ENCODE results near the gene SST. TPM values are rescaled to one million over a fixed set of nuclear protein-coding genes. Genes with fewer than 3 reads are reported as not detected.

Gene SST
- total RNA-seq: under 1 TPM in 1 of 4 donors, not detected in 3; 0.90 TPM

DNA sequence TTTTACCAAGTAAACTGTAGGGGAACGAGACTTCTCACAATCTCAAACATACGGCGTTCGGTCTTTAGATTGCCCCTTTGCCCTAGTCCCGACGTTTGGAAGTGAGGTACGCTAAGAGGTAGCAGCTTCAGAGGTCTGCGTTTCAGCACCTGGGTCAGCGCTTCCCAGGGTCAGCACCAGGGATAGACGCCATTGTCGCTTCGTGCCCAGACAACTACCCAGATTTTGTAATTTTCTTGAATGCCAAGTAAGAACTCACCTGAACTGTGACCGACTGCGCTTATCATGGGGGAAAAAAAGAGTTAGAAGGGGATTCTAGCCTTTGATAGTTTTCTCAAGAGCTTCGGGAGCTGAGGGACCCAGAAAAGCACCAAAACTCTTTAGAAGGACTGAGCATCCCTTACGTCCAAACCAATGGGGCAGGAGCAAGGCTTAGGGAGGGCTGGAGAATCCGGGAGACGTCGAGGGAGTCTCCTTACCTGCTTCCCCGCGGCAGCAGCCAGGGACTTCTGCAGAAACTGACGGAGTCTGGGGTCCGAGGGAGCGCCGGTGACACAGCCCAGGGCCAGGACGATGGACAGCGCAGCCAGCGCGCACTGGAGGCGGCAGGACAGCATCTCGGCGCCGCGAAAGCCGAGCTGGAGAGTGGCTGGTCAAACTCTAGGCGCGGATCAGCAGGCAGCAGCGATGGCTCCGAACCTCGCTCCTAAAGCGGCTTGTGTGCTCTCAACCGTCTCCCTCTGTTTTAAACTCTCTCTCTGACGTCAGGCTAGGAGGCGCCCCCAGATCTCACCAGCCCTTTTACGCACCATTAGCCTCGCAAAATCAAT is at the start of gene SST:
Gene SST (minus strand): TSS at position 720 of the 830 bp plus-strand sequence. CDS start 103 bp downstream, at position 617.
- H3K27me3 ChIP-seq: no peaks in the 10 kb centered on the region
- no peaks in the 10 kb centered on the region for H3K9me3 ChIP-seq
- TF ChIP-seq, protein P1, sequence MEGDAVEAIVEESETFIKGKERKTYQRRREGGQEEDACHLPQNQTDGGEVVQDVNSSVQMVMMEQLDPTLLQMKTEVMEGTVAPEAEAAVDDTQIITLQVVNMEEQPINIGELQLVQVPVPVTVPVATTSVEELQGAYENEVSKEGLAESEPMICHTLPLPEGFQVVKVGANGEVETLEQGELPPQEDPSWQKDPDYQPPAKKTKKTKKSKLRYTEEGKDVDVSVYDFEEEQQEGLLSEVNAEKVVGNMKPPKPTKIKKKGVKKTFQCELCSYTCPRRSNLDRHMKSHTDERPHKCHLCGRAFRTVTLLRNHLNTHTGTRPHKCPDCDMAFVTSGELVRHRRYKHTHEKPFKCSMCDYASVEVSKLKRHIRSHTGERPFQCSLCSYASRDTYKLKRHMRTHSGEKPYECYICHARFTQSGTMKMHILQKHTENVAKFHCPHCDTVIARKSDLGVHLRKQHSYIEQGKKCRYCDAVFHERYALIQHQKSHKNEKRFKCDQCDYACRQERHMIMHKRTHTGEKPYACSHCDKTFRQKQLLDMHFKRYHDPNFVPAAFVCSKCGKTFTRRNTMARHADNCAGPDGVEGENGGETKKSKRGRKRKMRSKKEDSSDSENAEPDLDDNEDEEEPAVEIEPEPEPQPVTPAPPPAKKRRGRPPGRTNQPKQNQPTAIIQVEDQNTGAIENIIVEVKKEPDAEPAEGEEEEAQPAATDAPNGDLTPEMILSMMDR (IDR thresholded peaks at IDR 0.05): no peak
- TF ChIP-seq POLR2A (IDR thresholded peaks at IDR 0.05): no peak
- intact Hi-C loops (cut with DNase I; ENCODE audit: low total_unique reads): loop anchor here (10.0 kb wide), 2 partner anchors 345 to 445 kb away; no protein-coding TSS in a partner anchor
- DNase-seq: peak in 1 of 2 donors; percentile 21
- H3K36me3 ChIP-seq: no peaks in the 10 kb centered on the region
- H3K4me3 ChIP-seq: no peak within 1 kb of the TSS
- no peaks in the 10 kb centered on the region for H3K4me1 ChIP-seq
- no peak within 1 kb of the TSS for H3K27ac ChIP-seq

DNA sequence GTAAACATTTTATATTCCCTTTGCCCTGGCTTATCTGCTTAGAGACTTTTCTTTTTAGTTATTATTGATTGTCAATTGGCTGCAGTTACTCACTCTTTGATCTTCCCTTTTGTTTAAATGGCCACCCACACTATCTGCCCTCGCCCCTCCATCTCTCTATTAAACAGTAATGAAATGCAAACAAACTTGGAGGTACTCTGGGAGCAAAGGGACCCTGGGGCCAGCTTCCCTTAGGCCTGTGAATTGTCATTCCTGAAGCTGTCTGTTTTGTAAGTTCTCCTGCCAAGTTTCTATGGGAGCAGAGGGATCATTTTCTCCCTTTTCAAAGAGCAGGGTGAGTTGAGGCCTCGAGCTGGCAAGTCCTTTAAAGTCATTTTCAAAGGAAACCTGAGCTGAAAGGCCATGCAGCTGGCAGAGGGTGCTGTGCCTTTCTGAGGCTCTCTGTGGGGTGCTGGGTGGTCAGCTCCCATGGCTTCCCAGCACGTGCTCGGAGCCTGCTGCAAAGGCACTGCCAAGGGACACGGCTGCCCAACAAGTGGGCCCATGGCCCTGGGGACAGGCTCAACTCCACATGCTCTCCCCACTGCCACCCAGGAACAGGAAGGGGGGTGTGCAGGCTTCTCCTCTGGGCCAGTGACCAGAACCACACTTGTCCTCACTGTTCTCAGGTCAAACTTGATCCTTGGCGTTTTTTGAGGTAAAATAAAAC is 49.6 kb upstream of the SST start:
- Histone ChIP-seq H3K36me3 (peaks cover 0 to 4% of the 10 kb centered on the region in 2 donors), H3K9me3 (no peaks in the 10 kb centered on the region), H3K27ac (no peak overlapping the region), H3K4me3 (no peak overlapping the region), H3K27me3 (no peaks in the 10 kb centered on the region), H3K4me1 (no peaks in the 10 kb centered on the region)
- TF ChIP-seq, protein P1 (IDR thresholded peaks at IDR 0.05): no peak
- TF ChIP-seq POLR2A (IDR thresholded peaks at IDR 0.05): no peak
- intact Hi-C loops (cut with DNase I; ENCODE audit: low total_unique reads): no loop called here
- no peak for DNase-seq

DNA sequence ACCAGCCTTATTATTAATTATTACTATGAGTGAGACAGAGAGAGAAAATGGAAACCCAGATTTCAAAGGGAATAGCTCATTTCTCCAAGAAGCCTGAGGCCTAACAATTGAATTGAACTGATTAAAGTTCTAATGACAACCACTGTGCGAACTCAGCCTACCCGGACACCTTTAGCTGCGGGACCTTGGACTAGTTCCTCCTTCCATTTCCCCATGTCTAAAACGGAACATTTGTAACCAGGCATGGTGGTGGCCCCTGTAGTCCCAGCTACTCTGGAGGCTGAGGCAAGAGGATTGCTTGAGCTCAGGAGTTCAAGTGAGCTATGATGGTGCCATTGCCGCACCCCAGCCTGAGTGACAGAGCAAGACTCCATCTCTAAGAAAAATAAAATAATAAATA is 48.6 kb upstream of the SST start:
- H3K27me3 ChIP-seq: no peaks in the 10 kb centered on the region
- no peak for DNase-seq
- H3K36me3 ChIP-seq: peaks cover 0 to 4% of the 10 kb centered on the region in 2 donors
- no peak overlapping the region for H3K4me3 ChIP-seq
- intact Hi-C loops (cut with DNase I; ENCODE audit: low total_unique reads): no loop called here
- no peaks in the 10 kb centered on the region for H3K9me3 ChIP-seq
- TF ChIP-seq, protein P1 (IDR thresholded peaks at IDR 0.05): no peak
- no peak for TF ChIP-seq POLR2A (IDR thresholded peaks at IDR 0.05)
- no peak overlapping the region for H3K27ac ChIP-seq
- no peaks in the 10 kb centered on the region for H3K4me1 ChIP-seq

DNA sequence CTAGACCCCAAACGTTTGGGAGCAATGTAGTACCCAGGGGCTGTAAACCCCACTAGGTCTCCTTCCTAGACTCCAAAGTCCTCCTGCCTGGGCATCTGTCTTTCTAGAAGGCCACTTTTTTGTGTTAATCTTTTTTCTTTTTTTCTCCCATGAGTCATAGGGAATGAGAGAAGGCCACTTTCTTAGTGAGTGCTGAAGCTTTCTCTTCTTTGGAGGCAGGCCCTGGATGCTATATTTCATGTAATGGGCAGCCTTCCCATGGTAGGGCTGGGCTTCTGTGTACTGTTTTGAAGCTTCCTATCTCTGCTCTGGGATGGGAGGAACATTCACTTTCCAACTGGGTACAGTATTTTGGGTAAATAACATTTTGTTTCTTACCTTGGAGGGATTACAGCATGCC is 47.4 kb upstream of the SST start:
- intact Hi-C loops (cut with DNase I; ENCODE audit: low total_unique reads): no loop called here
- Histone ChIP-seq H3K9me3 (no peaks in the 10 kb centered on the region), H3K4me1 (no peaks in the 10 kb centered on the region), H3K4me3 (no peak overlapping the region), H3K36me3 (no peaks in the 10 kb centered on the region), H3K27me3 (no peaks in the 10 kb centered on the region), H3K27ac (peak overlapping the region; percentile 41 to 59)
- no peak for TF ChIP-seq POLR2A (IDR thresholded peaks at IDR 0.05)
- TF ChIP-seq, protein P1 (IDR thresholded peaks at IDR 0.05): no peak
- no peak for DNase-seq

Measured in uterus (tissue), 4 donors.